H1 (cell line): ENCODE results near the gene NOL9. TPM values are rescaled to one million over a fixed set of nuclear protein-coding genes. Genes with fewer than 3 reads are reported as not detected.

Experiments
- CTCF ChIA-PET: fragments of 300-600 bp; sonication (Branson Sonifier 250); formaldehyde crosslinking; loops from one replicate; lab custom pipeline; 2021; ENCODE audit not compliant: partially characterized antibody; lab: Charles Lee
- POLR2A ChIA-PET: fragments of 300-600 bp; sonication (Branson Sonifier 250); formaldehyde crosslinking; loops from one replicate; lab custom pipeline; 2021; ENCODE audit warnings: inconsistent platforms; ENCODE audit not compliant: partially characterized antibody; lab: Charles Lee
- DNase-seq, 2 experiments: peaks; one replicate each; pipeline versions ENCODE4 v3.0.0 to v3.0.0-alpha.2; 2010 to 2022; ENCODE audit warnings: low spot score in 2 of 2, low read depth in 1 of 2, mixed read lengths in 1 of 2
- FAIRE-seq: peaks from 2 replicates; lab custom pipeline; 2011; peaks lifted over from hg19 to GRCh38; lab: Jason Lieb, UNC
- H2AFZ ChIP-seq: 2 replicates; pipeline ENCODE4 v1.8.1; 2012; ENCODE audit warnings: low read length, inconsistent platforms
- H2AK5ac ChIP-seq: 2 replicates; pipeline ENCODE4 v1.6.1; 2013; ENCODE audit warnings: low read depth, low read length
- H2BK120ac ChIP-seq: replicated peaks from 2 replicates; pipeline ENCODE3; 2013; ENCODE audit warnings: low read depth, low read length, inconsistent platforms
- H2BK12ac ChIP-seq: 2 replicates; pipeline ENCODE4 v1.6.1; 2013; ENCODE audit warnings: low read depth, low read length
- H2BK15ac ChIP-seq: 2 replicates; pipeline ENCODE4 v1.6.1; 2013; ENCODE audit warnings: low read length
- H2BK20ac ChIP-seq: 2 replicates; pipeline ENCODE4 v1.6.1; 2013; ENCODE audit warnings: low read length
- H2BK5ac ChIP-seq: 2 replicates; pipeline ENCODE4 v1.6.1; 2013; ENCODE audit warnings: low read depth, low read length
- H3K14ac ChIP-seq: 2 replicates; pipeline ENCODE4 v1.6.1; 2013; ENCODE audit warnings: inconsistent platforms; ENCODE audit not compliant: insufficient read length
- H3K18ac ChIP-seq: 2 replicates; pipeline ENCODE4 v1.6.1; 2013; ENCODE audit warnings: low read length; ENCODE audit errors: extremely low read depth
- H3K23ac ChIP-seq: 2 replicates; pipeline ENCODE4 v1.6.1; 2013; ENCODE audit warnings: inconsistent platforms; ENCODE audit not compliant: insufficient read length
- H3K23me2 ChIP-seq: 2 replicates; pipeline ENCODE4 v1.6.1; 2013; ENCODE audit warnings: low read depth, low read length
- H3K27ac ChIP-seq: 2 replicates; pipeline ENCODE4 v1.6.1; 2011; ENCODE audit warnings: low read depth, low read length, inconsistent platforms
- H3K27me3 ChIP-seq, 4 experiments: replicated peaks in 1 of 4; 1 replicate in 1 of 4; 2 replicates in 3 of 4; pipeline versions ENCODE4 v1.6.1 to v1.8.1; 2011 to 2013; ENCODE audit warnings: low read length in 3 of 4, mild to moderate bottlenecking in 3 of 4, inconsistent platforms in 2 of 4, mixed read lengths in 2 of 4, moderate library complexity in 1 of 4; ENCODE audit not compliant: control insufficient read depth in 3 of 4, insufficient read depth in 3 of 4; ENCODE audit errors: extremely low read depth in 1 of 4
- H3K36me3 ChIP-seq, 4 experiments: 2 replicates each; pipeline versions ENCODE4 v1.6.1 to v1.8.1; 2011 to 2013; ENCODE audit warnings: mild to moderate bottlenecking in 4 of 4, low read length in 3 of 4, moderate library complexity in 2 of 4, control low read depth in 1 of 4, inconsistent platforms in 1 of 4; ENCODE audit not compliant: insufficient read depth in 4 of 4, control insufficient read depth in 2 of 4
- H3K4ac ChIP-seq: replicated peaks from 2 replicates; pipeline ENCODE3; 2013; ENCODE audit warnings: low read length, low read depth, mixed read lengths, inconsistent platforms; ENCODE audit not compliant: insufficient read length
- H3K4me1 ChIP-seq, 4 experiments: replicated peaks in 1 of 4; 1 replicate in 1 of 4; 2 replicates in 3 of 4; pipeline versions ENCODE4 v1.6.1 to v1.8.1; 2011 to 2013; ENCODE audit warnings: low read length in 3 of 4, inconsistent platforms in 2 of 4, mixed read lengths in 1 of 4; ENCODE audit not compliant: insufficient read depth in 4 of 4, control insufficient read depth in 3 of 4
- H3K4me2 ChIP-seq, 2 experiments: 2 replicates each; pipeline versions ENCODE4 v1.6.1 to v1.8.1; 2011 to 2013; ENCODE audit warnings: low read depth in 2 of 2, low read length in 2 of 2, control low read depth in 1 of 2, inconsistent platforms in 1 of 2, mild to moderate bottlenecking in 1 of 2; ENCODE audit not compliant: insufficient read depth in 1 of 2
- H3K4me3 ChIP-seq, 4 experiments: fragments of 200-600, 300-600 bp in 1 of 4; sonication (generic), shearing (Covaris generic), sonication (Bioruptor Twin) in 1 of 4; 2 replicates each; pipeline versions ENCODE4 v1.5.1 to v1.8.1; 2011 to 2016; ENCODE audit warnings: low read length in 4 of 4, low read depth in 3 of 4, control low read depth in 2 of 4, inconsistent platforms in 2 of 4, mild to moderate bottlenecking in 2 of 4, mixed read lengths in 1 of 4, moderate library complexity in 1 of 4; ENCODE audit not compliant: insufficient read depth in 2 of 4; ENCODE audit errors: extremely low read depth in 1 of 4
- H3K56ac ChIP-seq: replicated peaks from 2 replicates; pipeline ENCODE3; 2013; ENCODE audit warnings: low read depth, mild to moderate bottlenecking, mixed read lengths, low read length, inconsistent platforms; ENCODE audit not compliant: insufficient read length
- H3K79me1 ChIP-seq: 2 replicates; pipeline ENCODE4 v1.6.1; 2013; ENCODE audit warnings: low read depth, low read length, control low read depth
- H3K79me2 ChIP-seq, 2 experiments: 2 replicates each; pipeline versions ENCODE4 v1.6.1 to v1.8.1; 2012 to 2013; ENCODE audit warnings: low read length in 2 of 2, mild to moderate bottlenecking in 2 of 2, inconsistent platforms in 1 of 2; ENCODE audit not compliant: insufficient read depth in 2 of 2, control insufficient read depth in 1 of 2
- H3K9ac ChIP-seq, 4 experiments: replicated peaks in 1 of 4; 1 replicate in 1 of 4; 2 replicates in 3 of 4; pipeline versions ENCODE4 v1.6.1 to v1.8.1; 2011 to 2013; ENCODE audit warnings: low read depth in 3 of 4, low read length in 3 of 4, control low read depth in 2 of 4, mild to moderate bottlenecking in 2 of 4, moderate library complexity in 2 of 4, inconsistent platforms in 1 of 4; ENCODE audit errors: extremely low read depth in 1 of 4
- H3K9me3 ChIP-seq, 2 experiments: 2 replicates each; pipeline versions ENCODE4 v1.6.1 to v1.8.1; 2012 to 2013; ENCODE audit warnings: mild to moderate bottlenecking in 2 of 2, moderate library complexity in 2 of 2, control low read depth in 1 of 2, inconsistent platforms in 1 of 2, low read depth in 1 of 2, low read length in 1 of 2, mixed read lengths in 1 of 2; ENCODE audit not compliant: insufficient read depth in 2 of 2
- H4K20me1 ChIP-seq, 2 experiments: replicated peaks in 1 of 2; 2 replicates each; pipeline versions ENCODE3 to v1.8.1; 2011 to 2013; ENCODE audit warnings: inconsistent platforms in 2 of 2, low read length in 2 of 2, mild to moderate bottlenecking in 1 of 2; ENCODE audit not compliant: insufficient read depth in 2 of 2, control insufficient read depth in 1 of 2
- H4K5ac ChIP-seq: 2 replicates; pipeline ENCODE4 v1.6.1; 2013; ENCODE audit warnings: low read length, low read depth, mixed read lengths, inconsistent platforms; ENCODE audit not compliant: insufficient read length
- H4K8ac ChIP-seq: 2 replicates; pipeline ENCODE4 v1.8.0; 2013; ENCODE audit warnings: mild to moderate bottlenecking, moderate library complexity, low read length, inconsistent platforms; ENCODE audit not compliant: insufficient read depth; ENCODE audit errors: extremely low read depth
- H4K91ac ChIP-seq: replicated peaks from 2 replicates; pipeline ENCODE3; 2013; ENCODE audit warnings: low read length, mixed read lengths, inconsistent platforms; ENCODE audit not compliant: insufficient read length
- ASH2L ChIP-seq: fragments of 200-600, 300-600 bp; sonication (generic); IDR thresholded peaks from one replicate; pipeline ENCODE4 v1.7.1; 2017; ENCODE audit warnings: low read length
- ATF3 ChIP-seq: IDR thresholded peaks from 2 replicates; pipeline ENCODE4 v1.6.1; 2011; ENCODE audit warnings: low read depth, mild to moderate bottlenecking, low read length; ENCODE audit not compliant: insufficient read depth
- BACH1 ChIP-seq: IDR thresholded peaks from 2 replicates; pipeline ENCODE4 v1.6.1; 2012; ENCODE audit warnings: low read length, improper control_type of control experiment
- CTBP2 ChIP-seq: IDR thresholded peaks from 2 replicates; pipeline ENCODE4 v1.7.0; 2011; ENCODE audit warnings: borderline replicate concordance, mild to moderate bottlenecking, moderate library complexity, mixed read lengths, low read length; ENCODE audit not compliant: insufficient read depth, insufficient read length
- E2F6 ChIP-seq: IDR thresholded peaks from 2 replicates; pipeline ENCODE4 v1.6.1; 2012; ENCODE audit warnings: inconsistent platforms
- FOSL1 ChIP-seq: IDR thresholded peaks from 2 replicates; pipeline ENCODE4 v1.6.1; 2011; ENCODE audit warnings: mild to moderate bottlenecking, low read depth, low read length, moderate library complexity; ENCODE audit not compliant: insufficient read depth
- JUND ChIP-seq: IDR thresholded peaks from 2 replicates; pipeline ENCODE4 v1.6.1; 2011; ENCODE audit warnings: mild to moderate bottlenecking, improper control_type of control experiment, low read length
- KDM4A ChIP-seq: IDR thresholded peaks from one replicate; pipeline ENCODE4 v1.7.1; 2012; ENCODE audit warnings: low read depth, mild to moderate bottlenecking, moderate library complexity, low read length, inconsistent platforms; ENCODE audit not compliant: severe bottlenecking
- PHF8 ChIP-seq: fragments of 200-600 bp; sonication (generic); conservative IDR thresholded peaks from 2 replicates; pipeline ENCODE4 v1.7.1; 2012; ENCODE audit warnings: low read depth, mild to moderate bottlenecking, inconsistent platforms, low read length, moderate library complexity
- POU5F1 ChIP-seq: IDR thresholded peaks from 2 replicates; pipeline ENCODE4 v1.6.1; 2011; ENCODE audit warnings: low read depth, mild to moderate bottlenecking, low read length, moderate library complexity
- WGBS, 2 experiments: shearing (Covaris generic) in 1 of 2; methylation state at CpG; one replicate each; pipeline versions ENCODE4 v1.1.6 to v1.1.7; 2013 to 2015; ENCODE audit warnings: low lambda C conversion rate in 2 of 2, mixed read lengths in 2 of 2, inconsistent platforms in 1 of 2, low coverage in 1 of 2, missing lambda C conversion rate in 1 of 2; ENCODE audit not compliant: insufficient replicate concordance in 2 of 2, insufficient coverage in 1 of 2, insufficient read length in 1 of 2; ENCODE audit errors: extremely low coverage in 1 of 2, missing lambda C conversion rate in 1 of 2; 5-methylcytosine and 5-hydroxymethylcytosine counted together
- polyA plus RNA-seq, 7 experiments: library from polyadenylated mRNA; depleted of rRNA in 3 of 7; stranded (reverse) in 5 of 7; unstranded in 2 of 7; fragments of >200 nt in 5 of 7; fragments of 200-250 nt in 2 of 7; gene quantifications; 1 replicate in 5 of 7; 2 replicates in 1 of 7; 4 replicates in 1 of 7; pipeline versions ENCODE4 v1.2.1 to v1.2.3, GENCODE V29; 2011 to 2013; ENCODE audit warnings: missing spikeins in 2 of 7, mixed read lengths in 2 of 7
- total RNA-seq: library from RNA; stranded (reverse); fragmentation: NEBNext Ultra II Directional; extraction: Animal tissue kit (Norgen Biotek cat#: 25700); gene quantifications from 2 replicates; pipeline ENCODE4 v1.2.1, GENCODE V29; 2021

The NOL9 gene
- total and polyA plus RNA-seq, 2 of the 8 experiments (the other 6 are each of a cell fraction or from before 2014, with no cell fraction given) = 17.1 to 38.1 TPM

- no peaks in the 10 kb centered on the region for H3K9me3 ChIP-seq
- H2BK12ac ChIP-seq = no peak overlapping the region
- H2BK15ac ChIP-seq = no peak overlapping the region; the same call in 1 of the 2 replicates
- TF ChIP-seq KDM4A (no peak), JUND (no peak), ATF3 (no peak), FOSL1 (no peak), E2F6 (no peak), BACH1 (no peak), POU5F1 (no peak), CTBP2 (no peak), PHF8 (no peak), ASH2L (no peak)
- H3K36me3 ChIP-seq = no peaks in the 10 kb centered on the region
- no peak overlapping the region for H3K56ac ChIP-seq
- ChIA-PET CTCF (interaction anchor here (0.7 to 10.2 kb wide), 7 partner anchors 9 to 82 kb away, joined by 3 to 107 read pairs (median 3); no protein-coding TSS in a partner anchor), POLR2A (interaction anchor here (0.7 to 1.5 kb wide), 5 partner anchors 12 to 105 kb away, joined by 3 to 4 read pairs (median 4); no protein-coding TSS in a partner anchor)
- H2AK5ac ChIP-seq = no peak overlapping the region
- DNase-seq (no peak), FAIRE-seq (no peak)
- no peak overlapping the region for H4K5ac ChIP-seq
- H3K79me2 ChIP-seq = no peaks in the 10 kb centered on the region
- H3K4me2 ChIP-seq = no peak overlapping the region; a peak in 1 of 4 replicates
- 85% methylated on average over 10 of the region's 13 CpGs; no CpG with 5 or more reads in 1 of the 2 experiments for WGBS, 2 experiments
- H2BK5ac ChIP-seq = no peak overlapping the region
- no peak overlapping the region for H2BK120ac ChIP-seq
- H4K20me1 ChIP-seq = peaks cover 4% of the 10 kb centered on the region in 2 experiments
- peaks cover 0 to 27% (median 14%) of the 10 kb centered on the region in 4 experiments; a peak in 6 of 7 replicates for H3K4me1 ChIP-seq
- H3K4me3 ChIP-seq = no peak overlapping the region
- no peak overlapping the region; the same call in 1 of the 2 replicates for H3K18ac ChIP-seq
- no peak overlapping the region for H2BK20ac ChIP-seq
- no peak overlapping the region; a peak in 1 of 7 replicates for H3K9ac ChIP-seq
- H3K4ac ChIP-seq = no peak overlapping the region
- H3K23ac ChIP-seq = no peak overlapping the region
- H3K23me2 ChIP-seq = peaks cover 12% of the 10 kb centered on the region; the same call in 1 of the 2 replicates
- no peak overlapping the region for H3K14ac ChIP-seq
- H3K27ac ChIP-seq = no peak overlapping the region
- H3K79me1 ChIP-seq = no peaks in the 10 kb centered on the region; the same call in 1 of the 2 replicates
- peaks cover 0 to 31% (median 20%) of the 10 kb centered on the region in 4 experiments; a peak in 5 of 7 replicates for H3K27me3 ChIP-seq
- H4K91ac ChIP-seq = no peak overlapping the region
- H4K8ac ChIP-seq = no peak overlapping the region
- no peak overlapping the region for H2AFZ ChIP-seq
Observed at GRCh38 chr1:6498576-6499111, 55.7 kb downstream of the NOL9 start.
